ENCODE data around the gene H2BK1.

Gene H2BK1

DNA sequence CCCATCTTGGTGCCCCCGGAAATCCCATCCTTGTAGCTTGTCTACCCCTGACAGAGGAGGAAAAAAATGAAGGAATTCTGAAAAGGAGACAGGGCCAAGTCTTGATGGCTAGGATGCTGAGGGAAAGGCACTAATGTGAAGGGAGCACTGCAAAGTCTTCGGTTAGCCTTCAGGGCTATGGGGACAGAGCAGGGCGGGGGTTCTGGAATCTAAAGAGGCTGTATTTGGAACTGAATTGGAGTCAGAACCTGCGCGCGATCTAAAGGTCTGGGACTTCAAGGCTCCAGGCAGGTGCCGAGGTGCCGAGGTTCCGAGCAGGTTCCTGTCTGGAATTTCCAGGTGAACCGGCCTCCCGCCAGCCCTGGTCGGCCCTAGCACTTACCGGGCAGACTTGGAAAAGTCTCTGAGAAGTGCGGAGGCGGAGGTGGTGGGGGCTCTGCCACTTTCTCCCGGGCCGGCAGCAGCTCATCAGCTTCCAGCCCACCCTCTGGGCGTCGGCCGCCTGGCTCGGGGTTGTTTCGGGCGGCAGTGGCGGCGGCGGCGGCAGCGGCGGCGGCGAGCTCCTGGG is 43.6 kb downstream of the H2BK1 start:
- Histone ChIP-seq H3K36me3 (ENCODE audit: control insufficient read depth, insufficient read depth, low read length) (no peaks in the 10 kb centered on the region), H3K4me3 (ENCODE audit: low read depth, low read length) (no peak overlapping the region), H3K4me1 (no peaks in the 10 kb centered on the region), H2AFZ (peak overlapping the region; percentile 45), H3K9me3 (ENCODE audit: control insufficient read depth, low read length) (no peaks in the 10 kb centered on the region), H3K79me2 (no peaks in the 10 kb centered on the region), H3K27me3 (ENCODE audit: control insufficient read depth, insufficient read depth, low read length) (no peaks in the 10 kb centered on the region), H3K4me2 (ENCODE audit: low read length) (peak overlapping the region; percentile 18), H3K27ac (no peak overlapping the region), H3K9ac (no peak overlapping the region)
- TF ChIP-seq, protein P1, sequence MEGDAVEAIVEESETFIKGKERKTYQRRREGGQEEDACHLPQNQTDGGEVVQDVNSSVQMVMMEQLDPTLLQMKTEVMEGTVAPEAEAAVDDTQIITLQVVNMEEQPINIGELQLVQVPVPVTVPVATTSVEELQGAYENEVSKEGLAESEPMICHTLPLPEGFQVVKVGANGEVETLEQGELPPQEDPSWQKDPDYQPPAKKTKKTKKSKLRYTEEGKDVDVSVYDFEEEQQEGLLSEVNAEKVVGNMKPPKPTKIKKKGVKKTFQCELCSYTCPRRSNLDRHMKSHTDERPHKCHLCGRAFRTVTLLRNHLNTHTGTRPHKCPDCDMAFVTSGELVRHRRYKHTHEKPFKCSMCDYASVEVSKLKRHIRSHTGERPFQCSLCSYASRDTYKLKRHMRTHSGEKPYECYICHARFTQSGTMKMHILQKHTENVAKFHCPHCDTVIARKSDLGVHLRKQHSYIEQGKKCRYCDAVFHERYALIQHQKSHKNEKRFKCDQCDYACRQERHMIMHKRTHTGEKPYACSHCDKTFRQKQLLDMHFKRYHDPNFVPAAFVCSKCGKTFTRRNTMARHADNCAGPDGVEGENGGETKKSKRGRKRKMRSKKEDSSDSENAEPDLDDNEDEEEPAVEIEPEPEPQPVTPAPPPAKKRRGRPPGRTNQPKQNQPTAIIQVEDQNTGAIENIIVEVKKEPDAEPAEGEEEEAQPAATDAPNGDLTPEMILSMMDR (IDR thresholded peaks at IDR 0.05) = no peak

DNA sequence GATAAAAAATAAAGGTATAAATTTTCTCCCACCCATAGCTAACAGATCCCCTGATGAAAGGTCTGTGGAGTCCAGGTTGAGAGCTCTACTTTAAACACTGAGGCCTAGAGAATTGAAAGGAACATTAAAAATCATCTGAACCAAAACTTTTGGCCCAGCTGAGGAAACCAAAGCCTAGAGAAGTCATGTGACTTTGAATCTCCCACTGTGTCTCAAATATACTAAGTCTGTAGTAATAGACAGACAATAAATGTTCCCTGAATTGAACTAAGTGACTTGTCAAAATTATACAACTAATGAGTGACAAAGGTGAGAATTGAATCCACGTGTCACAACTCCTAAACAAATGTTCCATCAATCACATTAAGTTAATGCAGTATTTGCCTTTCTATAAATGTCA is 48.5 kb downstream of the H2BK1 start:
- TF ChIP-seq, protein P1 (IDR thresholded peaks at IDR 0.05) = no peak
- Histone ChIP-seq H3K9me3 (ENCODE audit: control insufficient read depth, low read length) (no peaks in the 10 kb centered on the region), H3K9ac (no peak overlapping the region), H3K27ac (no peak overlapping the region), H3K4me1 (no peaks in the 10 kb centered on the region), H3K79me2 (no peaks in the 10 kb centered on the region), H3K36me3 (ENCODE audit: control insufficient read depth, insufficient read depth, low read length) (no peaks in the 10 kb centered on the region), H3K4me3 (ENCODE audit: low read depth, low read length) (no peak overlapping the region), H3K4me2 (ENCODE audit: low read length) (no peak overlapping the region), H2AFZ (no peak overlapping the region), H3K27me3 (ENCODE audit: control insufficient read depth, insufficient read depth, low read length) (no peaks in the 10 kb centered on the region)

Data from parathyroid adenoma (tissue), 2 donors.